HG03175 (cell line): Measurements from ENCODE around the gene DTX2.
"Not testable (repeated sequence)": the region's sequence is repeated elsewhere in the genome, so short reads cannot be mapped to it uniquely, and the experiment has no call there.

Experiments used
- ATAC-seq: cut with Tn5 transposase; IDR thresholded peaks from one replicate; pipeline ENCODE4 v1.9.1; 2021; ENCODE audit warnings: mild to moderate bottlenecking, moderate library complexity; ENCODE audit not compliant: unreplicated experiment

The DTX2 gene

GRCh38 chr7:76461464-76462101 is at the start of gene DTX2:
Gene DTX2, plus strand, starts transcription at chr7:76461709. Its CDS starts 18,801 bp downstream, at chr7:76480510.
- ATAC-seq: peak; percentile 98

DNA sequence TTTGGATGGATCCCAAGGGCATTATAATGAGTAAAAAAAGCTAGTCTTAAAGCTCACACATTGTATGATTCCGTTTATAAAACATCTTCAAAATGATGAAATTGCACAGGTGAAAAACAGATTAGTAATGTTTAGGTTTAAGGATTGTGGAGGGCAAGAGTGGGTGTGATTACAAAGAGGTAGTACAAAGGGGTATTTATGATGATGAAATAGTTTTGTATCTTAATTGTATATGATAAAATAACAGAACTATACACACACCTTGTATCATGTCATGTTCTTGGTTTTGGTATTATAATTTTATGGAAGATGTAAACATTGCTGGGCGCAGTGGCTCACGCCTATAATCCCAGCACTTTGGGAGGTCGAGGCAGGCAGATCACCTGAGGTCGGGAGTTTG is 49.3 kb upstream of the DTX2 start:
- no peak for ATAC-seq

GRCh38 chr7:76417654-76418310 is 43.7 kb upstream of the DTX2 start:
- not testable (repeated sequence) for ATAC-seq

- ATAC-seq: not testable (repeated sequence)
Observed at GRCh38 chr7:76421097-76421496, 40.4 kb upstream of the DTX2 start.

DNA sequence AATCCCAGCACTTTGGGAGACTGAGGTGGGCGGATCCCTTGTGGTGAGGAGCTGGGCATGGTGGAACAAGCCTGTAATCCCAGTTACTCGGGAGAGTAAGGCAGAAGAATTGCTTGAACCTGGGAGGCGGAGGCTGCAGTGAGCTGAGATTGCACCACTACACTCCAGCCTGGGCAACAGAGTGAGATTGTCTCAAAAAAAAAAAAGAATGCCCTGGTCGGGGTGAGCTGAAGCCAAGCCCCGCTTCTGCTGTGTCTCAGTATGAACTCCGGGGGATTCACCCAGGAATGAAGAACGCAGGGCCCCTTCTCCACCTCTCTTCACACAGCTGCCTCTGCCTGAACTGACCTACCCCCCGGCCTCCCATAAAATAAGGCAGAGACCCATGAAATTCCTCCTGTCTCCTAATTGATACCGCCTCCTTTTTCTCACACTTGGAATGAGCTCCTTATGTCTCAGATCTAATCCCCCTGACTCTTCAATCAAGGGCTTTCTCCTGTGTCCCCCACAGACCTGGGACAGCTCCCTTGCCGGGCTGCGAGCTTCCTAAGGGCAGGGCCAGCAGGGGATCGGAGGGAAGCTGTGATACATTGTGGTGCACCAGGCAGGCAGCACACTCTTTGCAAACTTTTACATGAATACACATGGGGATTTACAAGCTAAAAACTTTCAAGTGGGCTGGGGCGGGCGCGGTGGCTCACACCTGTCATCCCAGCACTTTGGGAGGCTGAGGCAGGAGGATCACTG is 37.7 kb upstream of the DTX2 start:
- no peak for ATAC-seq

DNA sequence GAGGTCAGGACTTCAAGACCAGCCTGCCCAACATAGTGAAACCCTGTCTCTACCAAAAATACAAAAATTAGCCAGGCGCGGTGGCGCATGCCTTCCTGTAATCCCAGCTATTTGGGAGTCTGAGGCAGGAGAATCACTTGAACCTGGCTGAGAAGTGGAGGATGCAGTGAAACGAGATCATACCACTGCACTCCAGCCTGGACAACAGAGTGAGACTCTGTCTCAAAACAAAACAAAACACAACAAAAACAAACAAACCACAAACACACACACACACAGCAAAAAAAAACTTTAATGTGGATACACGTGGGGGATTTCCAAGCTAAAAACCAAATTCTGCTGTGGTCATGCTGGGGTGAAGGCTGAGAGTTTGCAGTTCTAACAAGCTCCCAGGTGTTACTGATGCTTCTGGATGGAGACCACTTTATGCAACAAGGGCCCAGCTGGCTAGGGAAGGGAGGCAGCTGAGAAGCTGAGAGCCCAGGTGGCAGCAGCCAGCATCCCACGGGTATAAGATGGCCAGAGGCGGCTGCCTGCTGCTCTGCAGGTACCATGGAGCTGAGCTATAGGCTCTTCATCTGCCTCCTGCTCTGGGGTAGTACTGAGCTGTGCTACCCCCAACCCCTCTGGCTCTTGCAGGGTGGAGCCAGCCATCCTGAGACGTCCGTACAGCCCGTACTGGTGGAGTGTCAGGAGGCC is 36.9 kb upstream of the DTX2 start, which contains the start of gene ZP3:
Gene ZP3, plus strand, starts transcription at position 538 of the 699 bp plus-strand sequence. Its CDS starts 15 bp downstream, at position 553.
- no peak for ATAC-seq

GRCh38 chr7:76425156-76425555 is 36.4 kb upstream of the DTX2 start:
- no peak for ATAC-seq

DNA sequence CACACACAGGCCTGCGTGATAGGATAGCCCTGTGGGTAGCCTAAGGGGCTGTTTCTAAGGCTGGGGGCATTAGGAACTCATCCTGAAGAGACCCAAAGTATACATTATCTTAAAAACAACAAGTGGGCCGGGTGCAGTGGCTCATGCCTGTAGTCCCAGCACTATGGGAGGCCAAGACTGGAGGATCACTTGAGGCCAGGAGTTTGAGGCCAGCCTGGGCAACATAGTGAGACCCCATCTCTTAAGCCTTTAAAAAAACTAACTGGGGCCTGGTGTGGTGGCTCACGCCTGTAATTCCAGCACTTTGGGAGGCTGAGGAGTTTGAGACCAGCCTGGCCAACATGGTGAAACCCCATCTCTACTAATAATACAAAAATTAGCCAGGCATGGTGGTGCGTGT is 36.0 kb upstream of the DTX2 start:
- not testable (repeated sequence) for ATAC-seq

DNA sequence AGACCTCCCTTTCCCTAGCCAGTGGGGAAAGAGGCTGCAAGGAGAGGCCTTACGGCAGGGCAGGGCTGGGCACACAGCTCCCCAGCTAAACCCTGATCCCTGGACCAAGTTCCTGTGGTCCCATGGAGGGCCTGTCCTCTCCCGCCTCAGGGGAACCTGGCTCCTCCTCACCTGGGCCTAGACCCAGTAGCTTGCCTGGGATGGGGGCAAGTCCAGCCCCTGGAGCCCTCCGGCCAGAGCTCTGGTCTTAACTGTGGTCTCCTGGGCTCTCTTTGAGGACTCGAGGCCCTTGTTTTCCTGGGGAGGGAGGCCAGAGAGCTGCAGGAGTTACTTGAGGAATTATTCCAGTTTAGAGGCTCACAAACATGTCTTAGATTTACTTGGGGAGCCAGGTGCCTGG is 35.3 kb upstream of the DTX2 start:
- no peak for ATAC-seq

DNA sequence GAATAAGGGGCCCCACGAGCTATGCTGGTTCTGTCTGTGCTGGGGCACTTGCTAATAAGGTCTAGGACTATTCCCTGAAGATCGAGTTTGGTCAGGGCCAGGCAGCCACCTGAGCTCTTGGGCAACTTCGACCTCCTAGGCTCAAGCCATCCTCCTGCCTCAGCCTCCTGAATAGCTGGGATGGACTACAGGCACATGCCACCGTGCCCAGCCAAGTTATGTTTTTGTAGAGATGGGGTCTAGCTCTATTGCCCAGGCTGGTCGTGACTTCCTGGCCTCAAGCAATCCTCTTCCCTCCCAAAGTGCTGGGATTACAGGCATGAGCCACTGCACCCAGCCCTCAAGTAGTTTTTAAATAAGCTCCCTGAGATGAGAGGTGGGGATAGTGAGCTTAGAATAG is 33.9 kb upstream of the DTX2 start:
- no peak for ATAC-seq

DNA sequence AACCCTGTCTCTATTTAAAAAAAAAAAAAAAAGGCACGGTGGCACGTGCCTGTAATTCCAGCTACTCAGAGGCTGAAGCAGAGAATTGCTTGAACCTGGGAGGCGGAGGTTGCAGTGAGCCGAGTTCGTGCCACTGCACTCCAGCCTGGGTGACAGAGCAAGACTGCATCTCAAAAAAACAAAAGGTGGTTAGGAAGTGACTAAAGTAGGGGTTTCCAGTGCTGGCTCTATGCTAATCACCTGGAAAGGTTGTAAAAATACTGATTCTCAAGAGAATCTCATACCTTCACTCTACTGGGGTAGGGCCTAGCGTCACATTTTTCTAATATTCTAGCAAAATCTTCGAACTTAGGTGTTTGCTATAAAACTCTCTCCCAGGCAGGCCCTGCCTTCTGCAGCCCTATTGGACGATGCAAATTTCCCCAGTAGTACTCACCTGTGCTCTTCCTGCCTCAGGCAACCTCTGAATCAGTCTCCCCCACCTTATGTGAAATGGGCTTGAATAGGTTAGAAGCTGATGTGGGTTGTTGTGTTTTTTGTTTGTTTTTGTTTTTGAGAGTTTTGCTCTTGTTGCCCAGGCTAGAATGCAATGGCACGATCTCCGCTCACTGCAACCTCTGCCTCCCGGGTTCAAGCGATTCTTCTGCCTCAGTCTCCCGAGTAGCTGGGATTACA is 33.2 kb upstream of the DTX2 start:
- ATAC-seq: no peak

GRCh38 chr7:76428868-76429805 is 32.4 kb upstream of the DTX2 start:
- ATAC-seq: no peak

DNA sequence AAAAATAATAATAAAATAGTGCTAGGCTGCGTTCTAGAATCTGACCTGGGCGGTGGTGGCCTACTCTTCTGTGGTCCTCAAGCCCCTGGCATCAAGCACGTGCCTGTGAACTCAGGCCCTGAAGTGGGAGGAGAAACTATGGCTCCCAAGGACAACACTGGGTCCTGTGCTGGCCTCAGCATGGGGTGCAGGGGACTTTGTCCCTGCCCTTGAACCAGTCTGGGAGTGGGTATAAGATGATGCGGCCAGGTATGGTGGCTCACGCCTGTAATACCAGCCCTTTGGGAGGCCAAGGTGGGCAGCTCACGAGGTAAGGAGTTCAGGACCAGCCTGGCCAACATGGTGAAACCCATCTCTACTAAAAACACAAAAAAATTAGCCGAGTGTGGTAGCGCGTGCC is 31.3 kb upstream of the DTX2 start:
- no peak for ATAC-seq

- ATAC-seq: no peak
Observed at GRCh38 chr7:76430836-76431235, 30.7 kb upstream of the DTX2 start.

DNA sequence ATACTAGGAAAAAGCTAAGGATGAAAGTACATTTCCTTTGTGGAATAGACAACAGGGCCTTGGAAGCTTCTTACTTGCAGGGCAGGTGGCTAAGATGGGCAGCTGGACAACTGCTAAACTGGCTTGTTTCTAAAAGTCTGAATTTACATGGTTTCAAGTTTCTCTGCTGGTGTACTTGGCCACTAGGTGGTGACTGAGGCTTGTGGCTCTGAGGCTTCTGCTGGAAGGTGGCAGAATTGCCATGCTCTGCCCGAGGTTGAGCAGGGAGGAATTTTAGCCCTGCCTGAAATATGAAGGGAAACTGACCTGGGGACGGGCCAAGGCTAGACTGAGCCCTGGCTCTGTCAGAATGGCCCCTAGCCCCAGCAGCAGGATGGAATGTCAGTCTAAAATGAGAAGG is 23.6 kb upstream of the DTX2 start:
- ATAC-seq: peak; percentile 77

- ATAC-seq: not testable (repeated sequence)
Observed at GRCh38 chr7:76439120-76439888, 22.2 kb upstream of the DTX2 start.

GRCh38 chr7:76440404-76440803 is 21.1 kb upstream of the DTX2 start:
- not testable (repeated sequence) for ATAC-seq

DNA sequence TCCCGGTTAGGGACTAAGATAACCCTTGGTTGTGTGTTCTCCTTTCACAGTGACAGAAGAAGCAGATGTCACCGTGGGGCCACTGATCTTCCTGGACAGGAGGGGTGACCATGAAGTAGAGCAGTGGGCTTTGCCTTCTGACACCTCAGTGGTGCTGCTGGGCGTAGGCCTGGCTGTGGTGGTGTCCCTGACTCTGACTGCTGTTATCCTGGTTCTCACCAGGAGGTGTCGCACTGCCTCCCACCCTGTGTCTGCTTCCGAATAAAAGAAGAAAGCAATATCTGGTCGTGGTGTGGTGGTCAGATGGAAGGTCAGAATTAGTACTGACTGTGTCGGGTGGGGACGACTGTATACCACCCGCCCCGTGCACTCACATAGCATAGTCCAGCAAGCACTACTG is 19.7 kb upstream of the DTX2 start:
- peak; percentile 47 for ATAC-seq
